SK-N-SH (cell line): ENCODE data around the gene HEXD. TPM values are rescaled to one million over a fixed set of nuclear protein-coding genes. Genes with fewer than 3 reads are reported as not detected.

ENCODE experiments used
- CTCF ChIA-PET: fragments of 300-600, 350-600 bp; formaldehyde crosslinking; extraction: SDS; loops from one replicate; lab custom pipeline; 2021; lab: Yijun Ruan, JAX
- POLR2A ChIA-PET: fragments of 350-600 bp; sonication (Branson Sonifier 250); formaldehyde crosslinking; extraction: SDS; loops from one replicate; lab custom pipeline; 2020; ENCODE audit warnings: antibody characterized with exemption, inconsistent platforms; lab: Yijun Ruan, JAX
- DNase-seq: peaks from one replicate; pipeline ENCODE4 v3.0.0; 2012
- H2AFZ ChIP-seq: fragments of 200-600 bp; sonication (generic); 2 replicates; pipeline ENCODE4 v1.8.1; 2016; ENCODE audit warnings: antibody characterized with exemption, mild to moderate bottlenecking, low read depth
- H3F3A ChIP-seq: fragments of 200-600 bp; sonication (generic); replicated peaks from 2 replicates; pipeline ENCODE3; 2016; ENCODE audit warnings: antibody characterized with exemption, mild to moderate bottlenecking; ENCODE audit not compliant: insufficient read depth
- H3K27ac ChIP-seq, 2 experiments: fragments of 200-500 bp in 1 of 2; fragments of 200-600 bp in 1 of 2; sonication (Bioruptor generic) in 1 of 2; sonication (generic), shearing (Covaris generic) in 1 of 2; 2 replicates each; pipeline versions ENCODE4 v1.5.1 to v1.6.1; 2014 to 2016; ENCODE audit warnings: low read depth in 2 of 2, inconsistent platforms in 1 of 2, low read length in 1 of 2, mild to moderate bottlenecking in 1 of 2, mixed read lengths in 1 of 2
- H3K27me3 ChIP-seq: fragments of 200-600 bp; sonication (generic), shearing (Covaris generic); 2 replicates; pipeline ENCODE4 v1.6.1; 2016; ENCODE audit warnings: mixed run types; ENCODE audit not compliant: insufficient read depth
- H3K36me3 ChIP-seq, 2 experiments: fragments of 200-500 bp in 1 of 2; fragments of 200-600 bp in 1 of 2; sonication (Bioruptor generic) in 1 of 2; sonication (generic) in 1 of 2; replicated peaks in 1 of 2; 2 replicates each; pipeline versions ENCODE3 to v1.5.1; 2014 to 2016; ENCODE audit warnings: low read length in 1 of 2, mild to moderate bottlenecking in 1 of 2; ENCODE audit not compliant: insufficient read depth in 2 of 2, control insufficient read depth in 1 of 2
- H3K4me1 ChIP-seq, 2 experiments: fragments of 200-500 bp in 1 of 2; fragments of 200-600 bp in 1 of 2; sonication (Bioruptor generic) in 1 of 2; sonication (generic), shearing (Covaris generic) in 1 of 2; 2 replicates each; pipeline versions ENCODE4 v1.5.1 to v1.6.1; 2014 to 2016; ENCODE audit warnings: low read depth in 1 of 2, low read length in 1 of 2, mixed run types in 1 of 2; ENCODE audit not compliant: insufficient read depth in 2 of 2, control insufficient read depth in 1 of 2
- H3K4me2 ChIP-seq: fragments of 200-600 bp; sonication (generic), shearing (Covaris generic); 2 replicates; pipeline ENCODE4 v1.6.1; 2017; ENCODE audit warnings: mixed run types
- H3K4me3 ChIP-seq, 2 experiments: fragments of 200-500 bp in 1 of 2; fragments of 200-600 bp in 1 of 2; sonication (Bioruptor generic) in 1 of 2; sonication (generic), shearing (Covaris generic) in 1 of 2; 2 replicates each; pipeline versions ENCODE4 v1.5.1 to v1.8.1; 2014 to 2016; ENCODE audit warnings: low read depth in 2 of 2, inconsistent platforms in 1 of 2, low read length in 1 of 2, mild to moderate bottlenecking in 1 of 2, mixed read lengths in 1 of 2, moderate library complexity in 1 of 2
- H3K79me2 ChIP-seq: fragments of 200-600 bp; sonication (generic); 2 replicates; pipeline ENCODE4 v1.8.1; 2017; ENCODE audit warnings: mild to moderate bottlenecking; ENCODE audit not compliant: insufficient read depth
- H3K9ac ChIP-seq: fragments of 200-600 bp; sonication (generic); 2 replicates; pipeline ENCODE4 v1.6.1; 2017; ENCODE audit warnings: mixed run types
- H3K9me2 ChIP-seq: fragments of 200-600 bp; sonication (generic); 2 replicates; pipeline ENCODE4 v1.6.1; 2017; ENCODE audit warnings: mixed run types
- H3K9me3 ChIP-seq: fragments of 200-600 bp; sonication (generic); 2 replicates; pipeline ENCODE4 v1.6.1; 2017; ENCODE audit warnings: mixed run types, mild to moderate bottlenecking, moderate library complexity
- H4K20me1 ChIP-seq: fragments of 200-600 bp; sonication (generic); 2 replicates; pipeline ENCODE4 v1.6.1; 2017; ENCODE audit warnings: mild to moderate bottlenecking, mixed run types; ENCODE audit not compliant: insufficient read depth
- EZH2phosphoT487 ChIP-seq: fragments of 200-600 bp; sonication (generic); IDR thresholded peaks from 2 replicates; pipeline ENCODE4 v1.6.1; 2017; ENCODE audit warnings: low read depth, mixed run types, mild to moderate bottlenecking, antibody characterized with exemption, moderate library complexity, borderline replicate concordance
- FOSL2 ChIP-seq: IDR thresholded peaks from 2 replicates; pipeline ENCODE4 v1.4.0; 2012; ENCODE audit warnings: low read depth, mild to moderate bottlenecking, moderate library complexity, borderline replicate concordance
- NFIC ChIP-seq: IDR thresholded peaks from 2 replicates; pipeline ENCODE4 v1.4.0; 2012; ENCODE audit warnings: borderline replicate concordance
- PBX3 ChIP-seq: IDR thresholded peaks from 2 replicates; pipeline ENCODE4; 2012
- POLR2AphosphoS5 ChIP-seq: IDR thresholded peaks from 2 replicates; pipeline ENCODE4 v1.6.1; 2012; ENCODE audit warnings: low read depth, low read length
- SIN3A ChIP-seq: IDR thresholded peaks from 2 replicates; pipeline ENCODE4 v1.6.1; 2012; ENCODE audit warnings: low read depth, mild to moderate bottlenecking, low read length, moderate library complexity, borderline replicate concordance
- TAF1 ChIP-seq: IDR thresholded peaks from 2 replicates; pipeline ENCODE4 v1.6.1; 2012; ENCODE audit warnings: low read depth, mild to moderate bottlenecking, low read length, moderate library complexity, borderline replicate concordance
- TCF12 ChIP-seq: IDR thresholded peaks from 2 replicates; pipeline ENCODE4 v1.4.0; 2012
- ZBTB33 ChIP-seq: IDR thresholded peaks from 2 replicates; pipeline ENCODE4 v1.4.0; 2012; ENCODE audit warnings: low read depth, borderline replicate concordance
- WGBS: methylation state at CpG from one replicate; pipeline ENCODE4 v1.1.6; 2017; ENCODE audit warnings: low lambda C conversion rate; 5-methylcytosine and 5-hydroxymethylcytosine counted together
- polyA plus RNA-seq, 3 experiments: library from polyadenylated mRNA; depleted of rRNA; stranded (reverse); fragments of >200 nt; gene quantifications; 2 replicates each; pipeline ENCODE4 v1.2.3, GENCODE V29; 2012
- TF ChIP-seq, protein P1 (sequence below): IDR thresholded peaks from 2 replicates; pipeline ENCODE4 v1.4.0; 2012; ENCODE audit warnings: low read depth, borderline replicate concordance
- TF ChIP-seq, protein P2 (sequence below): fragments of 150-350 bp; IDR thresholded peaks from 2 replicates; pipeline ENCODE4 v1.6.1; 2016; ENCODE audit warnings: mild to moderate bottlenecking, low read depth, low read length

The HEXD gene
- polyA plus RNA-seq, 1 of the 3 experiments (the other 2 are of a cell fraction): 38.8 TPM

- Histone ChIP-seq H4K20me1 (no peaks in the 10 kb centered on the region), H3K4me1 (no peaks in the 10 kb centered on the region; a peak in 1 of 4 replicates), H3K79me2 (no peaks in the 10 kb centered on the region), H3K9me2 (no peaks in the 10 kb centered on the region), H3K4me3 (no peak overlapping the region), H3K9ac (no peak overlapping the region), H3K27ac (no peak overlapping the region), H3K4me2 (no peak overlapping the region), H3K36me3 (peaks cover 0 to 4% of the 10 kb centered on the region in 2 experiments), H3F3A (no peaks in the 10 kb centered on the region), H3K27me3 (no peaks in the 10 kb centered on the region), H2AFZ (no peak overlapping the region), H3K9me3 (no peaks in the 10 kb centered on the region)
- 78% methylated on average over 3 of the region's 3 CpGs for WGBS
- ChIA-PET CTCF (interaction anchor here (2.1 kb wide), 1 partner anchor 12 kb away, joined by 4 read pairs; no protein-coding TSS in a partner anchor), POLR2A (no interaction called here)
- TF ChIP-seq, protein P1, sequence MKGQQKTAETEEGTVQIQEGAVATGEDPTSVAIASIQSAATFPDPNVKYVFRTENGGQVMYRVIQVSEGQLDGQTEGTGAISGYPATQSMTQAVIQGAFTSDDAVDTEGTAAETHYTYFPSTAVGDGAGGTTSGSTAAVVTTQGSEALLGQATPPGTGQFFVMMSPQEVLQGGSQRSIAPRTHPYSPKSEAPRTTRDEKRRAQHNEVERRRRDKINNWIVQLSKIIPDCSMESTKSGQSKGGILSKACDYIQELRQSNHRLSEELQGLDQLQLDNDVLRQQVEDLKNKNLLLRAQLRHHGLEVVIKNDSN: no peak
- TF ChIP-seq ZBTB33: no peak
- TF ChIP-seq TCF12: no peak
- no peak for TF ChIP-seq NFIC
- no peak for TF ChIP-seq EZH2phosphoT487
- no peak for TF ChIP-seq SIN3A
- no peak for TF ChIP-seq TAF1
- no peak for TF ChIP-seq POLR2AphosphoS5
- TF ChIP-seq, protein P2, sequence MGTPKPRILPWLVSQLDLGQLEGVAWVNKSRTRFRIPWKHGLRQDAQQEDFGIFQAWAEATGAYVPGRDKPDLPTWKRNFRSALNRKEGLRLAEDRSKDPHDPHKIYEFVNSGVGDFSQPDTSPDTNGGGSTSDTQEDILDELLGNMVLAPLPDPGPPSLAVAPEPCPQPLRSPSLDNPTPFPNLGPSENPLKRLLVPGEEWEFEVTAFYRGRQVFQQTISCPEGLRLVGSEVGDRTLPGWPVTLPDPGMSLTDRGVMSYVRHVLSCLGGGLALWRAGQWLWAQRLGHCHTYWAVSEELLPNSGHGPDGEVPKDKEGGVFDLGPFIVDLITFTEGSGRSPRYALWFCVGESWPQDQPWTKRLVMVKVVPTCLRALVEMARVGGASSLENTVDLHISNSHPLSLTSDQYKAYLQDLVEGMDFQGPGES: no peak
- no peak for DNase-seq
These were observed 16.0 kb downstream of the HEXD start for GRCh38 chr17:82434216-82434565.

DNA sequence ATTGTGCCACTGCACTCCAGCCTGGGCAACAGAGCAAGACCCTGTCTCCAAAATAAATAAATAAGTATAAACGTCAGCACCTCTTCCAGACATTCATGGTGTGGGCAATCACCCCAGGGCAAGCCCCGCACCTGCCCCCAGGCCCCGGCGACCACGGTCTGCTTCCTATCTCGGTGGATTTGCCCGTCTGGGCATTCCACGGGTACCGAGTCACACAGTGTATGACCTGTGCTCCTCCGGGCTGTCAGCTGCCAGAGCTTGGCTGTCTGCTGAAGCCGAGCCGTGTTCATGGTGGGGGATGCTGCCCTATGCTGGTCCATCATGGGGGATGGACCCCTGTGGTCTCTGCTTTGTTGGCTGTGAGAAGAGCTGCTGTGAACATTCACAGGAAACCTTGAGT, 17.0 kb downstream of the HEXD start:
- Histone ChIP-seq H3K9ac (no peak overlapping the region), H2AFZ (no peak overlapping the region), H3K9me3 (no peaks in the 10 kb centered on the region), H4K20me1 (no peaks in the 10 kb centered on the region), H3K9me2 (no peaks in the 10 kb centered on the region), H3F3A (no peaks in the 10 kb centered on the region), H3K4me2 (no peak overlapping the region), H3K4me3 (no peak overlapping the region), H3K36me3 (peaks cover 0 to 8% of the 10 kb centered on the region in 2 experiments), H3K79me2 (no peaks in the 10 kb centered on the region), H3K27ac (no peak overlapping the region), H3K27me3 (no peaks in the 10 kb centered on the region), H3K4me1 (no peaks in the 10 kb centered on the region; a peak in 1 of 4 replicates)
- DNase-seq: no peak
- ChIA-PET POLR2A (no interaction called here), CTCF (interaction anchor here (1.1 to 2.3 kb wide), 2 partner anchors 11 to 16 kb away, joined by 4 to 6 read pairs; no protein-coding TSS in a partner anchor)
- 65% methylated on average over 12 of the region's 12 CpGs for WGBS
- TF ChIP-seq FOSL2 (0 out of 2 replicates have a peak, but pooled peaks have one; percentile 16), PBX3 (no peak)
